Skeletal muscle tissue (tissue), 4 donors: ENCODE results near the gene GPR62. TPM values are rescaled to one million over a fixed set of nuclear protein-coding genes. Genes with fewer than 3 reads are reported as not detected.
A peak's percentile ranks its signal among the peaks of the same experiment; 100 is the strongest.

Source experiments
- H3K27ac ChIP-seq: one replicate; pipeline ENCODE4 v1.7.0; 2013; ENCODE audit warnings: mild to moderate bottlenecking, low read depth, low read length, inconsistent platforms
- H3K27me3 ChIP-seq, 3 donors: one replicate each; pipeline ENCODE4 v1.7.0; 2013; ENCODE audit warnings: low read length in 3 of 3; ENCODE audit not compliant: control insufficient read depth in 3 of 3, insufficient read depth in 3 of 3
- H3K36me3 ChIP-seq, 3 donors: one replicate each; pipeline ENCODE4 v1.7.0; 2013; ENCODE audit warnings: low read length in 3 of 3; ENCODE audit not compliant: control insufficient read depth in 3 of 3, insufficient read depth in 3 of 3
- H3K4me1 ChIP-seq, 3 donors: one replicate each; pipeline ENCODE4 v1.7.0; 2013; ENCODE audit warnings: low read length in 3 of 3, mild to moderate bottlenecking in 3 of 3; ENCODE audit not compliant: control insufficient read depth in 3 of 3, insufficient read depth in 3 of 3
- H3K4me3 ChIP-seq, 3 donors: one replicate each; pipeline ENCODE4 v1.7.0; 2013; ENCODE audit warnings: low read length in 3 of 3
- H3K9ac ChIP-seq, 3 donors: one replicate each; pipeline ENCODE4 v1.7.0; 2013; ENCODE audit warnings: low read length in 3 of 3, mild to moderate bottlenecking in 3 of 3, moderate library complexity in 2 of 3, low read depth in 1 of 3
- H3K9me3 ChIP-seq, 3 donors: one replicate each; pipeline ENCODE4 v1.7.0; 2013; ENCODE audit warnings: low read length in 3 of 3; ENCODE audit not compliant: control insufficient read depth in 3 of 3
- total RNA-seq: library from RNA; depleted of rRNA; stranded (reverse); fragments of >200 nt; gene quantifications from one replicate; pipeline ENCODE4 v1.2.3, GENCODE V29; 2014
- donor health status: Osteomylitis.

Gene GPR62
- total RNA-seq, 1 donor from 2014 or later = 0.52 TPM

GRCh38 chr3:51978143-51978502, 22.9 kb downstream of the GPR62 start:
- Histone ChIP-seq H3K4me1 (peaks cover 31 to 44% (median 33%) of the 10 kb centered on the region in 3 donors), H3K9ac (no peak overlapping the region), H3K9me3 (no peaks in the 10 kb centered on the region), H3K4me3 (no peak overlapping the region), H3K27me3 (no peaks in the 10 kb centered on the region), H3K27ac (no peak overlapping the region), H3K36me3 (peaks cover 3 to 9% (median 8%) of the 10 kb centered on the region in 3 donors)

- Histone ChIP-seq H3K27me3 (no peaks in the 10 kb centered on the region), H3K36me3 (peaks cover 3 to 9% (median 8%) of the 10 kb centered on the region in 3 donors), H3K4me1 (peaks cover 24 to 38% (median 30%) of the 10 kb centered on the region in 3 donors), H3K4me3 (no peak overlapping the region), H3K9me3 (no peaks in the 10 kb centered on the region), H3K9ac (no peak overlapping the region), H3K27ac (no peak overlapping the region)
These were observed 25.1 kb downstream of the GPR62 start for GRCh38 chr3:51980253-51980652.

- peak overlapping the region; percentile 95 for H3K27ac ChIP-seq
- peaks cover 17 to 30% (median 23%) of the 10 kb centered on the region in 3 donors for H3K4me1 ChIP-seq
- no peaks in the 10 kb centered on the region for H3K9me3 ChIP-seq
- H3K9ac ChIP-seq = peak overlapping the region; percentile 87 to 93 (median 93)
- no peaks in the 10 kb centered on the region for H3K27me3 ChIP-seq
- peaks cover 3 to 9% (median 8%) of the 10 kb centered on the region in 3 donors for H3K36me3 ChIP-seq
- H3K4me3 ChIP-seq = peak overlapping the region; percentile 77 to 92 (median 87)
These were observed 27.2 kb downstream of the GPR62 start for GRCh38 chr3:51982352-51982837.

- Histone ChIP-seq H3K9me3 (no peaks in the 10 kb centered on the region), H3K4me3 (peak within 1 kb of the TSS; percentile 77 to 92 (median 87)), H3K27ac (peak within 1 kb of the TSS; percentile 95), H3K27me3 (no peaks in the 10 kb centered on the region), H3K9ac (peak within 1 kb of the TSS; percentile 87 to 93 (median 93)), H3K36me3 (peaks cover 3 to 9% (median 8%) of the 10 kb centered on the region in 3 donors), H3K4me1 (peaks cover 17 to 30% (median 23%) of the 10 kb centered on the region in 3 donors)
These were observed 27.8 kb downstream of the GPR62 start, which contains the start of gene ACY1 for GRCh38 chr3:51982838-51983577. Gene ACY1 (plus strand): TSS chr3:51983535. CDS start chr3:51984065, 530 bp downstream.

GRCh38 chr3:51983578-51984268, 28.5 kb downstream of the GPR62 start:
- Histone ChIP-seq H3K36me3 (peaks cover 3 to 14% (median 11%) of the 10 kb centered on the region in 3 donors), H3K4me3 (peak overlapping the region; percentile 77 to 92 (median 87)), H3K9me3 (no peaks in the 10 kb centered on the region), H3K4me1 (peaks cover 17 to 30% (median 23%) of the 10 kb centered on the region in 3 donors), H3K9ac (peak overlapping the region; percentile 87 to 93 (median 93)), H3K27ac (peak overlapping the region; percentile 95), H3K27me3 (no peaks in the 10 kb centered on the region)

- peaks cover 3 to 14% (median 11%) of the 10 kb centered on the region in 3 donors for H3K36me3 ChIP-seq
- peak overlapping the region; percentile 95 for H3K27ac ChIP-seq
- H3K27me3 ChIP-seq = no peaks in the 10 kb centered on the region
- H3K9me3 ChIP-seq = no peaks in the 10 kb centered on the region
- H3K4me3 ChIP-seq = peak overlapping the region; percentile 77 to 92 (median 87)
- peak overlapping the region; percentile 87 to 93 (median 93) for H3K9ac ChIP-seq
- H3K4me1 ChIP-seq = peaks cover 17 to 30% (median 23%) of the 10 kb centered on the region in 3 donors
These were observed 29.1 kb downstream of the GPR62 start for GRCh38 chr3:51984269-51984647.

- peaks cover 17 to 30% (median 23%) of the 10 kb centered on the region in 3 donors for H3K4me1 ChIP-seq
- H3K36me3 ChIP-seq = peaks cover 3 to 14% (median 11%) of the 10 kb centered on the region in 3 donors
- H3K9me3 ChIP-seq = no peaks in the 10 kb centered on the region
- no peaks in the 10 kb centered on the region for H3K27me3 ChIP-seq
- H3K27ac ChIP-seq = no peak overlapping the region
- H3K4me3 ChIP-seq = no peak overlapping the region
- H3K9ac ChIP-seq = peak overlapping the region in 2 of 3 donors; percentile 10 to 16
These were observed 29.9 kb downstream of the GPR62 start for GRCh38 chr3:51985063-51985462.

GRCh38 chr3:51986010-51986947, 31.1 kb downstream of the GPR62 start:
- Histone ChIP-seq H3K9ac (no peak overlapping the region), H3K27ac (no peak overlapping the region), H3K4me1 (peaks cover 17 to 21% (median 21%) of the 10 kb centered on the region in 3 donors), H3K9me3 (no peaks in the 10 kb centered on the region), H3K27me3 (no peaks in the 10 kb centered on the region), H3K36me3 (peaks cover 0 to 6% (median 2%) of the 10 kb centered on the region in 3 donors), H3K4me3 (no peak overlapping the region)

GRCh38 chr3:51987568-51987967, 32.4 kb downstream of the GPR62 start:
- Histone ChIP-seq H3K4me1 (peaks cover 14 to 20% (median 17%) of the 10 kb centered on the region in 3 donors), H3K9me3 (no peaks in the 10 kb centered on the region), H3K4me3 (no peak overlapping the region), H3K27me3 (no peaks in the 10 kb centered on the region), H3K27ac (no peak overlapping the region), H3K9ac (no peak overlapping the region), H3K36me3 (peaks cover 6 to 11% (median 7%) of the 10 kb centered on the region in 3 donors)
